ENCODE results near the gene TRMT10B. TPM values are rescaled to one million over a fixed set of nuclear protein-coding genes. Genes with fewer than 3 reads are reported as not detected.
A peak's percentile ranks its signal among the peaks of the same experiment; 100 is the strongest.

Gene TRMT10B
- total RNA-seq, 1 donor from 2014 or later = 4.5 TPM

DNA sequence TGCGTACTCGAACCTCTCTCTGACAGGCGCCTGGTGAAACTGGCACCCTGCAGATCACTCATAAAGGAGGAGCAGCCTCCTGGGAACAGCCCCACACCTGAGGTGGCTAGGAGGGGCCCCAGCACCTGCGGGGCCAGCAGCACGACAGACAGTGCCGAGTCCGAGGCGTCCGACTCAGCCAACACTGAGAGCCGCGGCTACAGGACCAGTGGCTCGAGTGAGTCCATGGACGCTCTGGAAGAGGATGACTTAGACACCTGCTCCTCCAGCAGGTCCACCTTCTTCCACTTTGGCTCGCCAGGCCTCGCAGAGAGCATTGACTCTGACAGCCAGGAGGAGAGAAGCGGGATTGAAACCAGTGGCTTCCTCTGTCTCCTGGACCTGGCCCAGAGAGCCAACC, 13.5 kb upstream of the TRMT10B start:
- Histone ChIP-seq H3K27ac (replicated peaks) (no peak overlapping the region), H3K36me3 (no peaks in the 10 kb centered on the region), H3K27me3 (ENCODE audit: low read depth) (no peaks in the 10 kb centered on the region), H3K4me1 (no peaks in the 10 kb centered on the region), H3K9me3 (replicated peaks) (no peaks in the 10 kb centered on the region), H3K4me3 (no peak overlapping the region)
- DNase-seq = no peak
- intact Hi-C loops (cut with micrococcal nuclease) = no loop called here
- TF ChIP-seq, protein P1, sequence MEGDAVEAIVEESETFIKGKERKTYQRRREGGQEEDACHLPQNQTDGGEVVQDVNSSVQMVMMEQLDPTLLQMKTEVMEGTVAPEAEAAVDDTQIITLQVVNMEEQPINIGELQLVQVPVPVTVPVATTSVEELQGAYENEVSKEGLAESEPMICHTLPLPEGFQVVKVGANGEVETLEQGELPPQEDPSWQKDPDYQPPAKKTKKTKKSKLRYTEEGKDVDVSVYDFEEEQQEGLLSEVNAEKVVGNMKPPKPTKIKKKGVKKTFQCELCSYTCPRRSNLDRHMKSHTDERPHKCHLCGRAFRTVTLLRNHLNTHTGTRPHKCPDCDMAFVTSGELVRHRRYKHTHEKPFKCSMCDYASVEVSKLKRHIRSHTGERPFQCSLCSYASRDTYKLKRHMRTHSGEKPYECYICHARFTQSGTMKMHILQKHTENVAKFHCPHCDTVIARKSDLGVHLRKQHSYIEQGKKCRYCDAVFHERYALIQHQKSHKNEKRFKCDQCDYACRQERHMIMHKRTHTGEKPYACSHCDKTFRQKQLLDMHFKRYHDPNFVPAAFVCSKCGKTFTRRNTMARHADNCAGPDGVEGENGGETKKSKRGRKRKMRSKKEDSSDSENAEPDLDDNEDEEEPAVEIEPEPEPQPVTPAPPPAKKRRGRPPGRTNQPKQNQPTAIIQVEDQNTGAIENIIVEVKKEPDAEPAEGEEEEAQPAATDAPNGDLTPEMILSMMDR (IDR thresholded peaks at IDR 0.05; ENCODE audit: borderline replicate concordance) = no peak

DNA sequence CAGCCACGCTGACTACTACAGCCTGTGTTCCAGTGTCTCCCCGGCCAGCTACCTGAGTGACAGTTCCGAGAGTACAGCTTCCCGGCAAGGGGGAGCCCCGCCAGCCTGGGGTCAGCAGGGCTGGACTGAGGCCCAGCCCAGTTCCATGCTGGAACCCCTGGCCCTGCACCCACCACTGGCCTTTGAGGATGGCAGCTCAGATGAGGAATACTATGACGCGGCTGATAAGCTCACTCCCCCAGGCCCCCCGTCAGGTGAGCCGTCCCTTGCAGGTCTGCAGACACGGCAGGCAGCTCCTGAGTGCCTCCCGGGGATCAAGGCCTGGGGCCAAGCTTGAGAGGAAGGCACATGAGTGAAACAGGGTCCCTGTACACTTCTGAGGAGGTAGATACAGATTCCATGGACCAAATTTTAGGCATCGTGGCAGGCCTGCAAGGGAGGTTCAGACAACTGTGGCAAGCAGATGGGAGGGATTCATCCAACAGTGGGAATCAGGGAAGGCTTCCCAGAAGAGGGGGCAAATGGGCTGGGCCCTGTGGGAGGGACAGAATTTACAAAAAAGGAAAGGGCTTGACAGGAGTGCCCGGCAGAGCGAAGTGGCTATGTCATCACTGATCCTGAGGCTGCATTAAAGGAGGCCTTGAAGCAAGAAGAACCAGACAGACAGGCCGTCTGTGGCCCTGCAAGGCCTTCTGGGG, 12.8 kb upstream of the TRMT10B start:
- intact Hi-C loops (cut with micrococcal nuclease) = no loop called here
- no peak for DNase-seq
- no peak overlapping the region for H3K4me3 ChIP-seq
- TF ChIP-seq, protein P1 (IDR thresholded peaks at IDR 0.05; ENCODE audit: borderline replicate concordance) = no peak
- H3K9me3 ChIP-seq (replicated peaks) = no peaks in the 10 kb centered on the region
- no peaks in the 10 kb centered on the region for H3K4me1 ChIP-seq
- no peaks in the 10 kb centered on the region for H3K27me3 ChIP-seq (ENCODE audit: low read depth)
- H3K27ac ChIP-seq (replicated peaks) = no peak overlapping the region
- H3K36me3 ChIP-seq = no peaks in the 10 kb centered on the region

DNA sequence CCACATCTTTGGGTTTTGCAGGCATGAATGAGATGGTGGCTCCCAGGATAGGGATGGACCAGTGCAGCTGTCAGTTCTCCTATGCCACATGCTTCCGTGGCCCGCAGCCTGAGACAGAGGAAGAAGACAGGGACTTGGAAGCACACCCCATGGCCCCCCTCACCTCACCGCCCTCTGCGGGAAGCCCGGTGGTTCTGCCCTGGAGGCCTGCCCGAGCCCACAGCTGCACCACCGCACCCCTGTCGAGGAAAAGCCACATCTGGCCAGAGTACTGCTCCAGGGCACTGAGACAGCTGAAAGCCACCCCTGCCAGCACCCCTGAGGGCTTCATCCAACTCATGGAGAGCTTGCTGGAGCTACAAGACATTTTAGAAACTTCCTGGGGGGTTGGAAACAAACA, 7.6 kb upstream of the TRMT10B start:
- no peaks in the 10 kb centered on the region for H3K9me3 ChIP-seq (replicated peaks)
- H3K4me1 ChIP-seq = no peaks in the 10 kb centered on the region
- no peaks in the 10 kb centered on the region for H3K27me3 ChIP-seq (ENCODE audit: low read depth)
- H3K36me3 ChIP-seq = no peaks in the 10 kb centered on the region
- DNase-seq = no peak
- intact Hi-C loops (cut with micrococcal nuclease) = no loop called here
- H3K4me3 ChIP-seq = no peak overlapping the region
- H3K27ac ChIP-seq (replicated peaks) = no peak overlapping the region
- TF ChIP-seq, protein P1 (IDR thresholded peaks at IDR 0.05; ENCODE audit: borderline replicate concordance) = no peak

DNA sequence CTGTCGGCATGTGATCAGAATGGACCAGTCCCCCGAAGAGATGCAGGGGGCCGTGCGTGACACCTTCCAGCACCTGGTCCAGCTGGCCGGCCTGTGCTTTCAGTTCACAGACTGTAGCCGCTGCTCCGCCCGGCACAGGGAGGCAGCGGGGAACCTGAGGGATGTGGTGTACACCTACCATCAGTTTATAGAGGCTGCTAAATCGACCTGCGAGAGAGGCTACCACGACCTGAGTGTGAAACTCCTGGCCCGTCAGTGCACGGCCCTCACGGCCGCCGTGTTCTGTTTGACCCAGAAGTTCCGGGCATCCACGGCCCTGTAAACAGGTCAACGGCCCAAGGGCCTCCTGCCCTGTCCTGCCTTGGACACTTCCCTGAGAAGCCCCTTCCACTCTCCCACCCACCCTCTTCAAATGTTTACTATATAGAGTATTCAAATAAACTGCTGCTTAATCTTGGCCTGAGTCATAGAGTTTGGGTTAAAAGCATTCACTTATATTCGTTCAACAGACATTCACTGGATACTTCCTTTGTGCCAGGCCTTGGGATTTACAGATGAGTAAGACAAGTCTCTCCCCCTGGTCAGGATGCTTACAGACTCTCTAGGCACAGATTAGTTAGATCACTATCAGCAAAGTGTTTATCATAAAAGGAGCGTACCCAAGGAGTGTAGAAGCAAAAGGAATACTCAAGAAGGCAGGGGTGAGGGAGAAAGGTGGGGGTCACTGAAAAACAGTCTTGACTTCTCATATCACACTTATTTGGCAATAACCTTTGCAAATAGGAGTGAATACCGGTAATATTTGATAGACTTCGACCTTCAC, 6.9 kb upstream of the TRMT10B start:
- DNase-seq = no peak
- no peaks in the 10 kb centered on the region for H3K4me1 ChIP-seq
- intact Hi-C loops (cut with micrococcal nuclease) = no loop called here
- H3K27me3 ChIP-seq (ENCODE audit: low read depth) = no peaks in the 10 kb centered on the region
- no peaks in the 10 kb centered on the region for H3K36me3 ChIP-seq
- no peak overlapping the region for H3K27ac ChIP-seq (replicated peaks)
- no peaks in the 10 kb centered on the region for H3K9me3 ChIP-seq (replicated peaks)
- TF ChIP-seq, protein P1 (IDR thresholded peaks at IDR 0.05; ENCODE audit: borderline replicate concordance) = no peak
- no peak overlapping the region for H3K4me3 ChIP-seq

DNA sequence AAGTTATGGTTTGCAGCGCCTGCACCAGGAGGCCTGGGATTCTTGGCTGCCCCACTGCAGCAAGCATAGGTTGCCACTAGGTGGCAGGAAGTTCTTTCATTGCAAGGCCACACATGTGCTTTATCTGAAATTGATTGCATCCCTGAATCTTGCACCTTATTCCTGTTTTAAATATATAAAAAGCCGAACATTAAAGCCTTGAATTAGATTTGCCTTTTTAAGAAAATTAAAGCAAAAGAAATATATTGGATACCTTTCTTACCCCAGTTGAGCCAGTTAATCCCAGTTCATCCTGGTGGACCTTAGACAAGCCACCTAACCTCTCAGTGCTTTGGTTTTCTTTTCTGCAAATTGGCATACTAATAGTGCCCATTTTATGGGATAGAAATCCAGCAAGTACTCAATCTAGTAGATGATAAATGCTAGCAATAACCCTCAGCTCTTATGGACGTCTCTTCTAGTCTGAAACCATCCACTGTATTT, 6.3 kb upstream of the TRMT10B start:
- no peak for DNase-seq
- intact Hi-C loops (cut with micrococcal nuclease) = no loop called here
- H3K27ac ChIP-seq (replicated peaks) = no peak overlapping the region
- no peaks in the 10 kb centered on the region for H3K36me3 ChIP-seq
- no peaks in the 10 kb centered on the region for H3K27me3 ChIP-seq (ENCODE audit: low read depth)
- TF ChIP-seq, protein P1 (IDR thresholded peaks at IDR 0.05; ENCODE audit: borderline replicate concordance) = peak; percentile 94
- H3K4me1 ChIP-seq = no peaks in the 10 kb centered on the region
- no peak overlapping the region for H3K4me3 ChIP-seq
- H3K9me3 ChIP-seq (replicated peaks) = no peaks in the 10 kb centered on the region

Data from left ventricle myocardium inferior (tissue), 1 donor.